Heart left ventricle (tissue), 16 donors: ENCODE data around the gene ZNF138. TPM values are rescaled to one million over a fixed set of nuclear protein-coding genes. Genes with fewer than 3 reads are reported as not detected.
"Not testable (repeated sequence)": the region's sequence is repeated elsewhere in the genome, so short reads cannot be mapped to it uniquely, and the experiment has no call there.

ENCODE experiments used
- ATAC-seq, 4 donors: fragments of 200-7000 bp; cut with Tn5 transposase; one replicate each; pipeline ENCODE4 v1.9.1; 2020 to 2022; ENCODE audit warnings: moderate library complexity in 4 of 4, mild to moderate bottlenecking in 3 of 4, moderate number of reproducible peaks in 1 of 4
- DNase-seq, 5 donors: peaks; one replicate each; pipeline ENCODE4 v3.0.0-alpha.2; 2020
- H3K27ac ChIP-seq, 12 donors: fragments of 200-600 bp; sonication (generic) in 4 of 12; one replicate each; pipeline versions ENCODE4 v1.5.0 to v1.8.0; 2016 to 2022; ENCODE audit warnings: mild to moderate bottlenecking in 2 of 12
- H3K27me3 ChIP-seq, 9 donors: fragments of 200-600 bp; sonication (generic) in 2 of 9; one replicate each; pipeline versions ENCODE4 v1.5.1 to v1.8.0; 2016 to 2022; ENCODE audit warnings: mild to moderate bottlenecking in 3 of 9
- H3K36me3 ChIP-seq, 9 donors: fragments of 200-600 bp; sonication (generic) in 2 of 9; one replicate each; pipeline versions ENCODE4 v1.5.0 to v1.8.0; 2018 to 2022; ENCODE audit warnings: mild to moderate bottlenecking in 2 of 9
- H3K4me1 ChIP-seq, 12 donors: fragments of 200-600 bp; sonication (generic) in 4 of 12; one replicate each; pipeline versions ENCODE4 v1.5.0 to v1.8.0; 2016 to 2022; ENCODE audit warnings: mild to moderate bottlenecking in 3 of 12
- H3K4me3 ChIP-seq, 12 donors: fragments of 200-600 bp; sonication (generic) in 4 of 12; one replicate each; pipeline versions ENCODE4 v1.5.0 to v1.8.0; 2017 to 2022; ENCODE audit warnings: mild to moderate bottlenecking in 9 of 12, moderate library complexity in 4 of 12
- H3K9me3 ChIP-seq, 12 donors: fragments of 200-600 bp; sonication (generic) in 4 of 12; one replicate each; pipeline versions ENCODE4 v1.5.0 to v1.8.0; 2016 to 2022; ENCODE audit warnings: mild to moderate bottlenecking in 1 of 12
- CTCF ChIP-seq, 12 donors: fragments of 200-600 bp; sonication (generic) in 4 of 12; IDR thresholded peaks; one replicate each; pipeline versions ENCODE4 v1.5.0 to v1.8.0; 2018 to 2022; ENCODE audit warnings: antibody characterized with exemption in 12 of 12, mild to moderate bottlenecking in 5 of 12
- POLR2A ChIP-seq, 2 donors: fragments of 450-650 bp; IDR thresholded peaks; one replicate each; pipeline ENCODE4 v1.6.1; 2017; ENCODE audit warnings: antibody characterized with exemption in 2 of 2, mild to moderate bottlenecking in 2 of 2, moderate library complexity in 2 of 2
- WGBS, 4 donors: extraction: QIAGEN DNeasy Blood & Tissue Kit in 2 of 4; methylation state at CpG; one replicate each; pipeline versions ENCODE4 v1.1.5 to v1.1.7; 2013 to 2018; 5-methylcytosine and 5-hydroxymethylcytosine counted together
- intact Hi-C, 10 donors: fragments of 100-400 bp; cut with DNase I; formaldehyde crosslinking; loops; one replicate each; pipeline versions ENCODE4 v1.11.1 to v1.14.2; 2022
- polyA plus RNA-seq, 2 donors: library from polyadenylated mRNA; stranded (reverse); fragments of 200-250 nt; gene quantifications; one replicate each; pipeline ENCODE4 v1.2.3, GENCODE V29; 2013
- total RNA-seq, 9 donors: library from RNA; depleted of rRNA in 2 of 9; stranded (reverse); fragments of >200 nt in 2 of 9; fragmentation: NEBNext Ultra II Directional in 3 of 9; extraction: Animal tissue kit (Norgen Biotek cat#: 25700) in 3 of 9; gene quantifications; one replicate each; pipeline versions ENCODE4 v1.1.0 to v1.2.4, GENCODE V29; 2016 to 2023
- donor health status: ischemic (EF 13 %, LVEDD 7.1; RV severe dilation, severe dysfunction).
- donor health status: healthy with polysubstance abuse.
- donor health status: DM: no; HTN: yes; CAD: no.
- donor health status: DM: no; HTN: no; CAD: no.
- donor health status: ischemic (EF 25% LVEDD 6.9; RV normal size, moderate dysfunction).
- donor health status: ischemic (EF 25% LVEDD 5.7; RV mildly dilated, moderate dysfunction).
- donor health status: healthy.
- donor health status: DM: yes; HTN: yes; CAD: no.
- donor health status: ischemic (EF 35%, LVEDD 5.7; RV mildly dilated, moderate dysfunction).
- donor health status: nonischemic (EF 11% LVEDD 7.7; RV severe dilation, severe dysfunction).
- donor health status: DM: yes; HTN: yes; CAD: no.
- donor health status: PGD.
- donor health status: ischemic (EF 29% LVEDD 5.4; RV normal size, mild dysfunction).
- donor health status: nonischemic (EF 23%, LVEDD 6.1; RV moderate dilation, normal function).

Gene ZNF138
- total and polyA plus RNA-seq, 11 donors = 3.1 to 8.1 (median 4.2) TPM

- DNase-seq = no peak
- no peak overlapping the region for H3K27ac ChIP-seq
These were observed 68.8 kb downstream of the ZNF138 start for GRCh38 chr7:64863021-64863420.

GRCh38 chr7:64863530-64863929, 69.3 kb downstream of the ZNF138 start:
- intact Hi-C loops, ATAC-seq, DNase-seq, H3K4me1 ChIP-seq, H3K4me3 ChIP-seq, H3K36me3 ChIP-seq, H3K9me3 ChIP-seq, H3K27ac ChIP-seq, H3K27me3 ChIP-seq: not testable (repeated sequence)
- WGBS, 4 donors = 83 to 92% (median 87%) methylated on average over 3 of the region's 3 CpGs

More at GRCh38 chr7:64863021-64863420, 68.8 kb downstream of the ZNF138 start:
- H3K4me1 ChIP-seq = no peaks in the 10 kb centered on the region
- H3K27me3 ChIP-seq = peaks cover 0 to 4% (median 0%) of the 10 kb centered on the region in 9 donors
- no peak for ATAC-seq
- WGBS, 4 donors = 82 to 97% (median 93%) methylated on average over 8 to 9 of the region's 9 CpGs
- intact Hi-C loops = no loop called here
- no peaks in the 10 kb centered on the region for H3K36me3 ChIP-seq
- H3K4me3 ChIP-seq = no peak overlapping the region
- TF ChIP-seq CTCF (IDR thresholded peaks at IDR 0.05) = no peak
- TF ChIP-seq POLR2A (IDR thresholded peaks at IDR 0.05) = no peak
- no peaks in the 10 kb centered on the region for H3K9me3 ChIP-seq

- H3K4me1 ChIP-seq = no peaks in the 10 kb centered on the region
- no peak overlapping the region for H3K4me3 ChIP-seq
- DNase-seq (no peak), ATAC-seq (no peak)
- H3K9me3 ChIP-seq = no peaks in the 10 kb centered on the region
- peaks cover 0 to 5% (median 0%) of the 10 kb centered on the region in 9 donors for H3K27me3 ChIP-seq
- intact Hi-C loops = no loop called here
- 77 to 84% (median 81%) methylated on average over 7 of the region's 7 CpGs for WGBS, 4 donors
- TF ChIP-seq POLR2A (IDR thresholded peaks at IDR 0.05) = no peak
- no peak for TF ChIP-seq CTCF (IDR thresholded peaks at IDR 0.05)
- H3K27ac ChIP-seq = no peak overlapping the region
- H3K36me3 ChIP-seq = no peaks in the 10 kb centered on the region
These were observed 69.7 kb downstream of the ZNF138 start for GRCh38 chr7:64863969-64864368.

GRCh38 chr7:64867863-64868440, 73.7 kb downstream of the ZNF138 start:
- DNase-seq = no peak
- Histone ChIP-seq H3K4me3 (no peak overlapping the region), H3K36me3 (no peaks in the 10 kb centered on the region), H3K27me3 (peaks cover 0 to 8% (median 0%) of the 10 kb centered on the region in 9 donors), H3K4me1 (no peaks in the 10 kb centered on the region), H3K9me3 (no peaks in the 10 kb centered on the region), H3K27ac (no peak overlapping the region)
- 85 to 95% (median 91%) methylated on average over 15 to 18 of the region's 18 CpGs for WGBS, 4 donors
- ATAC-seq = no peak
- intact Hi-C loops = no loop called here
- TF ChIP-seq POLR2A (IDR thresholded peaks at IDR 0.05) (no peak), CTCF (IDR thresholded peaks at IDR 0.05) (no peak)

DNA sequence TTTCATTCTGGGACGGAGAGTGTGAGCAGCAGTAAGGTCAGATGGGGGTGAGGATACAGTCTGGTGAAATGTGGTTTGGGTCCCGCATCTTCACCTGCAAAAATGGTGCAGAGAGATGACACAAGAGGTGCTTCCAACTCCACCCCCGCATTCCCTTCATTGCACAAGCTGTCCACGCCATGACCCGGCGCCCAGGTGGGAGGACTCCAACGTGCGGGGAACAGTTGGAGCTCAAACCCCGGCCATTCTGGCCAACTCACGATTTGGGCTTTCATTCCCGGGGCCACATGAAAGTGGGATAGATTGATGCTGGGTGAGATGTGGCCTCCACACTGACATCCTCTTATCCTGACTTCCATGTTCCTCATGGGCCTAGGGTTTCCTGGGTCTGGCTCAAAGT, 74.3 kb downstream of the ZNF138 start:
- Histone ChIP-seq H3K4me1 (no peaks in the 10 kb centered on the region), H3K4me3 (no peak overlapping the region), H3K9me3 (no peaks in the 10 kb centered on the region), H3K36me3 (no peaks in the 10 kb centered on the region), H3K27me3 (peaks cover 0 to 8% (median 0%) of the 10 kb centered on the region in 9 donors), H3K27ac (no peak overlapping the region)
- intact Hi-C loops = no loop called here
- 89 to 93% (median 92%) methylated on average over 11 of the region's 11 CpGs for WGBS, 4 donors
- TF ChIP-seq POLR2A (IDR thresholded peaks at IDR 0.05) = no peak
- no peak for TF ChIP-seq CTCF (IDR thresholded peaks at IDR 0.05)
- no peak for ATAC-seq
- no peak for DNase-seq
